ENCODE data around the gene SLC12A8.

Gene SLC12A8

DNA sequence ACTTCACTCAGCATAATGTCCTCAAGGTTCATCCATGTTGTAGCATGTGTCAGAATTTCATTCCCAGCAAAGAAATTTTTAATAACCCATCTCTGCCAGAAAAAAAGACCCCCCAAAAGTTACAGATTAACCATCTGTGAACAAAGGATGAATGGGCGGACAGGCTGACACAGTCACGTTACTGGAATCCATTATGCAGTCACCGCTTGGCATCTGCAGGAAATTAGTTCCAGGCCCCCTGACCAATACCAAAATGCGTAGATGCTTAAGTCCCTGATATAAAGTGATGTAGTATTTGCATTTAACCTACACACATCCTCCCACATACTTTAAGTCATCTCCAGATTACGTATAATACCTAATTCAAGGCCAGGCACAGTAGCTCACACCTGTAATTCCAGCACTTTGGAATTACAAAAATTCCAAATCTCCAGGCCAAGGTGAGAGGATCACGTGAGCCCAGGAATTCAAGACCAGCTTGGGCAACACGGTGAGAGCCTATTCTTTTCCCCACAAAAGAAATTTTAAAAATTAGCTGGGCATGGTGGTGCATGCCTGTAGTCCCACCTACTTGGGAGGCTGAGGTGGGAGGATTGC lies 1.5 kb upstream of the SLC12A8 start:
- DNase-seq (ENCODE audit: low spot score): no peak

GRCh38 chr3:125213364-125213755 lies 812 bp upstream of the SLC12A8 start:
- no peak for DNase-seq (ENCODE audit: low spot score)

GRCh38 chr3:125212091-125212508 lies 448 bp downstream of the SLC12A8 start:
- DNase-seq (ENCODE audit: low spot score): no peak

DNA sequence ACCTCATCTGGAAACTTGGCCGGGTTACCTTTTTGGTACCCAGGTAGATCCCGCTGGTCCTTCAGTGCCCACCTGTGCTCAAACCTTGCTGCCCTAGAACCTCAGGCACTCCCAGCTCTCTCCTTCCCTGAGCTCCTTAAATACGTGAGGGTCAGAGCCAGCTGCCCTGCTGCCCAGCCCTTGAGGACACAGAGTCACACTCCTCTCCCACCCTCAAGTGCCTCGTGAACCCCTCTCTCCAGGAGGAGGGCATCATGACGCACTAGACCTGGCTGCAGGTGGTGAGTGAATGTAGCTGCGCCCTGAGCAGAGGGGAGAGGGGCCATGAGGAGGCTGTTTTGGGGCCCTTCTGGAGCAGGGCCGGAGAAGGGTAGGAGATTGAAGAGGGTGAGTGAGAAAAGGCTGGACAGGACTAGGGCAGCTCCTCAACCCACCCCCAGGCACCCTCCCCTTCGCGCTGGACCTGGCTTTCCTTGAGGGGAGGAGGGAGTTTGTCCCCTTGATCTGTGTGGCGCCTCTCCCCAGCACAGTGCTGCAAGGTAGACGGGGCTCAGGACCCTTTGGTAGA lies 941 bp downstream of the SLC12A8 start:
- no peak for DNase-seq (ENCODE audit: low spot score)

- no peak for DNase-seq (ENCODE audit: low spot score)
Measured at GRCh38 chr3:125207949-125208568, 4.5 kb downstream of the SLC12A8 start.

- no peak for DNase-seq (ENCODE audit: low spot score)
Measured at GRCh38 chr3:125207507-125207906, 5.0 kb downstream of the SLC12A8 start.

- DNase-seq (ENCODE audit: low spot score): no peak
Measured at GRCh38 chr3:125206934-125207333, 5.6 kb downstream of the SLC12A8 start.

DNA sequence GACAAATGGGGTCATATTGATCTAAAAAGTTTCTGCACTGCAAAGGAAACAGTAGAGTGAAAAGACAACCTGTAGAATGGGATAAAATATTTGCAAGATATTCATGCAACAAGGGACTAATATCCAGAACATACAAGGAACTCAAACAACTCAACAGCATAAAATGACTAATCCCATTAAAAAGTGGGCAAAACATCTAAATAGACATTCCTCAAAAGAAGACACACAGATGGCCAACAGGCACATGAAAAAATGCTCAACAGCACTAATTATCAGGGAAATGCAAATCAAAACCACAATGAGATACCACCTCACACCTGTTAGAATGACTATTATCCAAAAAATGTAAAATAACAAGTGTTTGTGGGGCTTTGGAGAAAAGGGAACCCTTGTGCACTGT lies 8.8 kb downstream of the SLC12A8 start:
- no peak for DNase-seq (ENCODE audit: low spot score)

GRCh38 chr3:125202197-125202596 lies 10.4 kb downstream of the SLC12A8 start:
- no peak for DNase-seq (ENCODE audit: low spot score)

DNA sequence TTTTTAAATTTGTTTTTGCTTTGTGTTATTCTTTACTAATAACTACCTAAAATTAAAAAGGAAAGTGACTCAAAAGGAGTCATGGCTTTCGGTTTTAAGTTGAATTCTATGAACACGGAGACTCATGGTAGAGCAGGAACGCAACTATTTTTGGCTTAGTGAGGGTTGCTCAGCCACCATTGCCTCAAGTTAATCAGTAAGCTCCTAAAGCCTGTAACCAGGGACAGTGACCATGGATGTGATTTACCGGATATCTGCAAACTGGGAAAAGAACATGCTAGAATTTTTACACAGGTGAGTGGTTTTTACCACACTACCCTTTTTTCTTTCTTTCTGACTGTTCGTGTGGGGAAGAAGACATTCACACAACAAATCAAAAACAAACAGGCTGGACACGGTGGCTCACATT lies 11.8 kb downstream of the SLC12A8 start:
- no peak for DNase-seq (ENCODE audit: low spot score)

- DNase-seq (ENCODE audit: low spot score): no peak
Measured at GRCh38 chr3:125194849-125195601, 17.5 kb downstream of the SLC12A8 start.

GRCh38 chr3:125194061-125194848 lies 18.3 kb downstream of the SLC12A8 start:
- no peak for DNase-seq (ENCODE audit: low spot score)

DNA sequence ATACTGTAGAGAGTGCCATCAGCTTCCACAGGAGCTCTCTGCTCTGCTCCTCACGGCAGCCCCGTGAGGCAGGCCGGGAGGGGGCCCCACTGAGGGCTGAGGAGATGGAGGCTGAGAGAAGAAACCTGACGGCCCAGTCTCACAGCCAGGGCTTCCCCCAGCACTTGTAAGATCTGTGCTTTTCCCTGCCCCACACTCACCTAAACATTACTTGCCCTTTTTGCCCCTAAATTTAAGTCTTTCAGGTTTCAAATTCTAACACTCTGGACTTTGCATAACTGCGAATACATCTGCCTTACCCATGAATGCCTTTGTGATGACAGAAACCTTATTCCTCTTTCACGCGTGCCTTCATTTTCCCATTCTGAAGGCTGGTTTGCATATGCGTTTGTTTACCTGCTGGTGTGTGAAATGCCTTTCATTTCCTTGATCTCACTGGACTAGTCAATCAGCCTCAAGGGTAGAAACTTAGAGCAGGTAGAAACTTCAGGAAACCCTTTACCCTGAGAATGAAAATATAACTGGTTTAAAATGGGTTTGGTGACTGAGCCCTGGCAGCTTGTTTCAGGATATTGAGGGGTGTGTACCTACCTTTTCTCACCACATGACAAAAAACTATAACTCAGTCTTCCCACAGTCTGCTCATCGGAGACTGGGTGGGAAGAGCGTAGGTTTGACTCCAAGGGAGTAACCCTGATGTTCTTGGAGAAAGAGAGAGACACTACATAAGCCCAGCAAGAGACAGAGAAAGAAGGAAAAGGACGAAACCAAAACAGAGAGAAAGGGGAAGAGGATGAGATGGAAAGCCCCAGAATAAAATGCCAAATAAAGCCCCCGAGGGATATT lies 20.1 kb downstream of the SLC12A8 start:
- no peak for DNase-seq (ENCODE audit: low spot score)

GRCh38 chr3:125191730-125192129 lies 20.8 kb downstream of the SLC12A8 start:
- DNase-seq (ENCODE audit: low spot score): no peak

GRCh38 chr3:125191256-125191655 lies 21.3 kb downstream of the SLC12A8 start:
- DNase-seq (ENCODE audit: low spot score): no peak

- DNase-seq (ENCODE audit: low spot score): no peak
Measured at GRCh38 chr3:125190786-125191185, 21.8 kb downstream of the SLC12A8 start.

DNA sequence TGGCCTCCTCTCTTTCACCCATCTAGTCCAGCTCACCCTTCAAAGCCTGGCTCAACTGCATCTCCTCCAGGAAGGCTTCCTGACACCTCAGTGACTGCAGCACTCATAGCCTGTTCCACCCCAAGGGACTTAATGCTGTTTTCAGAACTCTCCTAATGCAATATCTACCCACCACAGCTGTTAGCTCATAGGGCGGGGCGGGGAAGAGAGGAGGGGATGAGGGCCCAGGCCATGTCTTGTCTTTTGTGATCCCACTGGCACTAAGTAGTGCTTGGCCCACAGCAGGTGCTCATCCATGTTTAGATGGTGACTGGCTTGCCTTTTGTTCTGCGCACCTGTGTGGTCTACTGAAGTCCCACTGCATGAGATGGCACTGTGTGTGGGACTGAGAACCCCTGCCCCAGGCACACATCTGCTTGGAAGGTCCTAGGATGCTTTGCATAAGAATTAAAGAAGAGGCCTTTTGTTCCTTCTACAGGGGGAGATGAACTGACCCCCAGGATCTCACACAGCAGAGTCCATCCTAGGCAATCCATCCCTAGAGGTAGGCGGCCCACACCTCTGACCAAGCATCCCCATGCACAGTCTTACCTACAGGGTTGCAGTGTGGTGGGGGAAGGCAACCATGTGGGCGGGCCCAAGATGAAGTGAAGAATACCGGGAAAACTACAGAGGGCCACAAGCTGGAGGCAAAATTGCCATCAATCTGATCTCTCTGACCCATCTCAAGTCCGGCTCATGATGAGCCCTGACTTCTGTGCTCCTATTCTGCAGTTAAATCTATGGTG lies 23.0 kb downstream of the SLC12A8 start:
- no peak for DNase-seq (ENCODE audit: low spot score)

DNA sequence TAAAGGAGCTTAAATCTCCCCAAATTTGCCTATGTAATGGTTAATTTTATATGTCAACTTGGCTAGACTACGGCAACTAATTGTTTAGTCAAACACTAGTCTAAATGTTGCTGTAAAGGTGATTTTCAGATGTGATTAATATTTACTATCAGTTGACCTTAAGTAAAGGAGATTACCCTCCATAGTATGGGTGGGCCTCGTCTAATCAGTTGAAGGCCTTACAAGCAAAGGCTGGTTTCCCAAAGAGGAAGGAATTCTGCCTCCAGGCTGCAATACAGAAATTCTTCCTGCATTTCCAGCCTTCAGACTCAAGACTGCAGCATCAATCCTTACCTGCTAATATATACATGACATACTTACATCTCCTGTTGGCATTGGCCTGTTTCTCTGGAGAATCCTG lies 23.6 kb downstream of the SLC12A8 start:
- no peak for DNase-seq (ENCODE audit: low spot score)

- no peak for DNase-seq (ENCODE audit: low spot score)
Measured at GRCh38 chr3:125187599-125187910, 25.0 kb downstream of the SLC12A8 start.

- DNase-seq (ENCODE audit: low spot score): no peak
Measured at GRCh38 chr3:125186800-125187598, 25.5 kb downstream of the SLC12A8 start.
